ENCODE measurements around the gene MBTPS1. TPM values are rescaled to one million over a fixed set of nuclear protein-coding genes. Genes with fewer than 3 reads are reported as not detected.

The MBTPS1 gene

GRCh38 chr16:84007965-84008364, 108.8 kb downstream of the MBTPS1 start:
- H4K5ac ChIP-seq (ENCODE audit: low read length) = no peak overlapping the region
- no CpG with 5 or more reads among the region's 8 CpGs for WGBS (ENCODE audit: extremely low coverage, insufficient coverage, low lambda C conversion rate)

GRCh38 chr16:84007520-84007919, 109.2 kb downstream of the MBTPS1 start:
- H3K27me3 ChIP-seq (ENCODE audit: insufficient read depth, low read length, poor library complexity) = no peaks in the 10 kb centered on the region
- no peak for DNase-seq
- no CpG with 5 or more reads among the region's 4 CpGs for WGBS (ENCODE audit: extremely low coverage, insufficient coverage, low lambda C conversion rate)

More at GRCh38 chr16:84007965-84008364, 108.8 kb downstream of the MBTPS1 start:
- H3K36me3 ChIP-seq (ENCODE audit: control insufficient read depth, insufficient read depth, low read length) = no peaks in the 10 kb centered on the region
- no peak overlapping the region for H3K18ac ChIP-seq (ENCODE audit: low read length)
- no peak overlapping the region for H3K4me2 ChIP-seq (ENCODE audit: low read length)
- no peak overlapping the region for H3K4me3 ChIP-seq (ENCODE audit: low read length)
- H4K8ac ChIP-seq (ENCODE audit: low read depth, low read length) = no peak overlapping the region
- no peak overlapping the region for H3K9ac ChIP-seq (ENCODE audit: low read length)
- no peaks in the 10 kb centered on the region for H3K79me1 ChIP-seq (ENCODE audit: low read length)
- H3K56ac ChIP-seq (ENCODE audit: low read length) = no peak overlapping the region
- no peak overlapping the region for H3K4ac ChIP-seq (ENCODE audit: low read depth, low read length)
- H2BK15ac ChIP-seq (replicated peaks; ENCODE audit: low read depth) = no peak overlapping the region
- no peak for DNase-seq
- no peak overlapping the region for H2BK5ac ChIP-seq (ENCODE audit: low read length)
- H3K79me2 ChIP-seq (ENCODE audit: control insufficient read depth, insufficient read depth, low read length) = no peaks in the 10 kb centered on the region
- no peak overlapping the region for H2AK5ac ChIP-seq (ENCODE audit: low read length)
- H2BK120ac ChIP-seq (ENCODE audit: low read depth, low read length) = no peak overlapping the region
- H3K27me3 ChIP-seq (ENCODE audit: insufficient read depth, low read length, poor library complexity) = no peaks in the 10 kb centered on the region
- no peak overlapping the region for H3K23ac ChIP-seq (ENCODE audit: low read length)
- no peaks in the 10 kb centered on the region for H3K4me1 ChIP-seq (ENCODE audit: control insufficient read depth, low read depth, low read length)
- H3K27ac ChIP-seq (ENCODE audit: low read depth, low read length) = no peak overlapping the region

GRCh38 chr16:84005391-84005790, 111.4 kb downstream of the MBTPS1 start:
- no CpG with 5 or more reads among the region's 5 CpGs for WGBS (ENCODE audit: extremely low coverage, insufficient coverage, low lambda C conversion rate)
- H2BK120ac ChIP-seq (ENCODE audit: low read depth, low read length) = no peak overlapping the region
- no peaks in the 10 kb centered on the region for H3K27me3 ChIP-seq (ENCODE audit: insufficient read depth, low read length, poor library complexity)
- no peaks in the 10 kb centered on the region for H3K79me2 ChIP-seq (ENCODE audit: control insufficient read depth, insufficient read depth, low read length)
- H3K79me1 ChIP-seq (ENCODE audit: low read length) = no peaks in the 10 kb centered on the region
- no peaks in the 10 kb centered on the region for H3K4me1 ChIP-seq (ENCODE audit: control insufficient read depth, low read depth, low read length)
- no peak overlapping the region for H4K5ac ChIP-seq (ENCODE audit: low read length)
- H2BK5ac ChIP-seq (ENCODE audit: low read length) = no peak overlapping the region
- H3K9ac ChIP-seq (ENCODE audit: low read length) = no peak overlapping the region
- H4K8ac ChIP-seq (ENCODE audit: low read depth, low read length) = no peak overlapping the region
- no peak overlapping the region for H3K27ac ChIP-seq (ENCODE audit: low read depth, low read length)
- no peak overlapping the region for H2AK5ac ChIP-seq (ENCODE audit: low read length)
- no peaks in the 10 kb centered on the region for H3K36me3 ChIP-seq (ENCODE audit: control insufficient read depth, insufficient read depth, low read length)
- no peak overlapping the region for H3K18ac ChIP-seq (ENCODE audit: low read length)
- H3K4ac ChIP-seq (ENCODE audit: low read depth, low read length) = no peak overlapping the region
- no peak overlapping the region for H3K4me2 ChIP-seq (ENCODE audit: low read length)
- no peak overlapping the region for H2BK15ac ChIP-seq (replicated peaks; ENCODE audit: low read depth)
- DNase-seq = no peak
- no peak overlapping the region for H3K23ac ChIP-seq (ENCODE audit: low read length)
- no peak overlapping the region for H3K4me3 ChIP-seq (ENCODE audit: low read length)
- no peak overlapping the region for H3K56ac ChIP-seq (ENCODE audit: low read length)

More at GRCh38 chr16:84007520-84007919, 109.2 kb downstream of the MBTPS1 start:
- Histone ChIP-seq H3K4me3 (ENCODE audit: low read length) (no peak overlapping the region), H3K79me1 (ENCODE audit: low read length) (no peaks in the 10 kb centered on the region), H3K27ac (ENCODE audit: low read depth, low read length) (no peak overlapping the region), H2BK120ac (ENCODE audit: low read depth, low read length) (no peak overlapping the region), H3K23ac (ENCODE audit: low read length) (no peak overlapping the region), H4K8ac (ENCODE audit: low read depth, low read length) (no peak overlapping the region), H2BK5ac (ENCODE audit: low read length) (no peak overlapping the region), H3K4ac (ENCODE audit: low read depth, low read length) (no peak overlapping the region), H3K36me3 (ENCODE audit: control insufficient read depth, insufficient read depth, low read length) (no peaks in the 10 kb centered on the region), H3K56ac (ENCODE audit: low read length) (no peak overlapping the region), H3K4me1 (ENCODE audit: control insufficient read depth, low read depth, low read length) (no peaks in the 10 kb centered on the region), H3K18ac (ENCODE audit: low read length) (no peak overlapping the region), H4K5ac (ENCODE audit: low read length) (no peak overlapping the region), H3K4me2 (ENCODE audit: low read length) (no peak overlapping the region), H2AK5ac (ENCODE audit: low read length) (no peak overlapping the region), H3K9ac (ENCODE audit: low read length) (no peak overlapping the region), H3K79me2 (ENCODE audit: control insufficient read depth, insufficient read depth, low read length) (no peaks in the 10 kb centered on the region), H2BK15ac (replicated peaks; ENCODE audit: low read depth) (no peak overlapping the region)

- H3K27ac ChIP-seq (ENCODE audit: low read depth, low read length) = no peak overlapping the region
- DNase-seq = no peak
- H3K56ac ChIP-seq (ENCODE audit: low read length) = no peak overlapping the region
- H3K18ac ChIP-seq (ENCODE audit: low read length) = no peak overlapping the region
- no peak overlapping the region for H2BK15ac ChIP-seq (replicated peaks; ENCODE audit: low read depth)
- no peak overlapping the region for H3K4me3 ChIP-seq (ENCODE audit: low read length)
- H2BK5ac ChIP-seq (ENCODE audit: low read length) = no peak overlapping the region
- no peak overlapping the region for H2BK120ac ChIP-seq (ENCODE audit: low read depth, low read length)
- no peak overlapping the region for H3K4me2 ChIP-seq (ENCODE audit: low read length)
- no CpG with 5 or more reads among the region's 7 CpGs for WGBS (ENCODE audit: extremely low coverage, insufficient coverage, low lambda C conversion rate)
- no peak overlapping the region for H3K4ac ChIP-seq (ENCODE audit: low read depth, low read length)
- no peak overlapping the region for H2AK5ac ChIP-seq (ENCODE audit: low read length)
- no peak overlapping the region for H3K23ac ChIP-seq (ENCODE audit: low read length)
- H4K5ac ChIP-seq (ENCODE audit: low read length) = no peak overlapping the region
- no peaks in the 10 kb centered on the region for H3K79me2 ChIP-seq (ENCODE audit: control insufficient read depth, insufficient read depth, low read length)
- no peak overlapping the region for H4K8ac ChIP-seq (ENCODE audit: low read depth, low read length)
- H3K79me1 ChIP-seq (ENCODE audit: low read length) = no peaks in the 10 kb centered on the region
- no peaks in the 10 kb centered on the region for H3K36me3 ChIP-seq (ENCODE audit: control insufficient read depth, insufficient read depth, low read length)
- H3K4me1 ChIP-seq (ENCODE audit: control insufficient read depth, low read depth, low read length) = no peaks in the 10 kb centered on the region
- no peak overlapping the region for H3K9ac ChIP-seq (ENCODE audit: low read length)
- no peaks in the 10 kb centered on the region for H3K27me3 ChIP-seq (ENCODE audit: insufficient read depth, low read length, poor library complexity)
These were observed 112.3 kb downstream of the MBTPS1 start for GRCh38 chr16:84004442-84004841.

Small RNAs within 50 kb of the gene (small RNA-seq; reads per million reads assigned to genes)
- not detected for gene RNA5SP432 (ENCODE audit: insufficient read depth)

Data from mesendoderm (in vitro differentiated cells).